ENCODE data around the gene DUSP11.
"Not testable (repeated sequence)": the region's sequence is repeated elsewhere in the genome, so short reads cannot be mapped to it uniquely, and the experiment has no call there.

The DUSP11 gene

DNA sequence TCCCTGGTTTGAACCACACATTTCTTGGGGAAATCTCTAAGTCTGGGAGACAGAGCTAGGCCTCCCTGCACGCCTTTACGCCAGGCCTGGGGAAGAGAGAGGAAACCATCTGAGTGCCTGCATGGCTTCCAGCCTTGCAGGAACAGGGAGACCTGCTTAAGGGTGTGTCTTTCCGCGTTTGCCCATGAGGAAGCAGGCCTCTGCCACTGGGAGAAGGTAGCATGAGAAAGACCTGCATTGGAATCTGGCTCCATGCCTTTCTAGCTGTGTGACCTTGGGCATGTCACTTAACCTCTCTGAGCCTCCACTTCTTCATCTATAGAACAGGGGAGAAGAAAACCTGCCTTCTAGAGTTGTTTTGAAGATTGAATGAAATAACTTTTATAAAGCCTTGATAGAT lies 62.2 kb downstream of the DUSP11 start:
- not testable (repeated sequence) for DNase-seq

- no peak for DNase-seq
These were observed 62.7 kb downstream of the DUSP11 start for GRCh38 chr2:73717251-73717606.

- DNase-seq = no peak
These were observed 63.2 kb downstream of the DUSP11 start for GRCh38 chr2:73716543-73717250.

GRCh38 chr2:73714091-73714490 lies 65.8 kb downstream of the DUSP11 start:
- DNase-seq = no peak

All from fibroblast of skin of back (primary cell).